Stomach smooth muscle (tissue), 2 donors: ENCODE measurements around the gene CTRL.

Source experiments
- H3K27ac ChIP-seq: one replicate; pipeline ENCODE4 v1.7.0; 2013; ENCODE audit warnings: mild to moderate bottlenecking, low read length, inconsistent platforms
- H3K27me3 ChIP-seq, 2 donors: one replicate each; pipeline ENCODE4 v1.7.0; 2013; ENCODE audit warnings: low read length in 2 of 2; ENCODE audit not compliant: insufficient read depth in 2 of 2, control insufficient read depth in 1 of 2
- H3K36me3 ChIP-seq, 2 donors: one replicate each; pipeline ENCODE4 v1.7.0; 2013; ENCODE audit warnings: low read length in 2 of 2; ENCODE audit not compliant: control insufficient read depth in 2 of 2, insufficient read depth in 2 of 2
- H3K4me1 ChIP-seq: one replicate; pipeline ENCODE4 v1.7.0; 2013; ENCODE audit warnings: low read length; ENCODE audit not compliant: control insufficient read depth, insufficient read depth
- H3K4me3 ChIP-seq, 2 donors: one replicate each; pipeline ENCODE4 v1.7.0; 2013; ENCODE audit warnings: low read length in 2 of 2
- H3K9ac ChIP-seq, 2 donors: one replicate each; pipeline ENCODE4 v1.7.0; 2013; ENCODE audit warnings: low read length in 2 of 2, mild to moderate bottlenecking in 1 of 2
- H3K9me3 ChIP-seq, 2 donors: one replicate each; pipeline ENCODE4 v1.7.0; 2013; ENCODE audit warnings: low read length in 2 of 2; ENCODE audit not compliant: control insufficient read depth in 2 of 2
- donor health status: healthy.
- donor health status: Pancreatic carcinoma.

The CTRL gene

GRCh38 chr16:67968400-67969253 is 37.0 kb upstream of the CTRL start, which contains the start of gene SLC12A4:
SLC12A4 (minus strand) TSS chr16:67968637; CDS start chr16:67968553, 84 bp downstream.
- Histone ChIP-seq H3K27me3 (no peaks in the 10 kb centered on the region), H3K9ac (peak within 1 kb of the TSS; percentile 95), H3K4me3 (peak within 1 kb of the TSS; percentile 96 to 97), H3K36me3 (peaks cover 0 to 2% of the 10 kb centered on the region in 2 donors), H3K9me3 (no peaks in the 10 kb centered on the region), H3K4me1 (peaks cover 44% of the 10 kb centered on the region), H3K27ac (peak within 1 kb of the TSS; percentile 89)

GRCh38 chr16:67967958-67968399 is 36.3 kb upstream of the CTRL start:
- H3K4me3 ChIP-seq: peak overlapping the region; percentile 96 to 97
- H3K9ac ChIP-seq: peak overlapping the region; percentile 95
- H3K36me3 ChIP-seq: peaks cover 0 to 5% of the 10 kb centered on the region in 2 donors
- H3K9me3 ChIP-seq: no peaks in the 10 kb centered on the region
- H3K4me1 ChIP-seq: peaks cover 50% of the 10 kb centered on the region
- H3K27me3 ChIP-seq: no peaks in the 10 kb centered on the region
- H3K27ac ChIP-seq: peak overlapping the region; percentile 89

- H3K27me3 ChIP-seq: no peaks in the 10 kb centered on the region
- H3K9me3 ChIP-seq: no peaks in the 10 kb centered on the region
- peak overlapping the region; percentile 95 for H3K9ac ChIP-seq
- H3K36me3 ChIP-seq: peaks cover 5 to 10% of the 10 kb centered on the region in 2 donors
- H3K4me1 ChIP-seq: peaks cover 51% of the 10 kb centered on the region
- H3K4me3 ChIP-seq: peak overlapping the region; percentile 96 to 97
- H3K27ac ChIP-seq: peak overlapping the region; percentile 89
These were observed 35.7 kb upstream of the CTRL start for GRCh38 chr16:67967183-67967957.

GRCh38 chr16:67966549-67967182 is 35.0 kb upstream of the CTRL start:
- peaks cover 12 to 16% of the 10 kb centered on the region in 2 donors for H3K36me3 ChIP-seq
- no peaks in the 10 kb centered on the region for H3K27me3 ChIP-seq
- peak overlapping the region; percentile 96 to 97 for H3K4me3 ChIP-seq
- H3K4me1 ChIP-seq: peaks cover 58% of the 10 kb centered on the region
- peak overlapping the region; percentile 89 for H3K27ac ChIP-seq
- H3K9me3 ChIP-seq: no peaks in the 10 kb centered on the region
- peak overlapping the region; percentile 95 for H3K9ac ChIP-seq

- Histone ChIP-seq H3K27ac (peak overlapping the region; percentile 89), H3K27me3 (no peaks in the 10 kb centered on the region), H3K4me1 (peaks cover 65% of the 10 kb centered on the region), H3K36me3 (peaks cover 19 to 24% of the 10 kb centered on the region in 2 donors), H3K9ac (peak overlapping the region; percentile 95), H3K4me3 (peak overlapping the region; percentile 33 to 96), H3K9me3 (no peaks in the 10 kb centered on the region)
These were observed 34.2 kb upstream of the CTRL start for GRCh38 chr16:67965668-67966548.

DNA sequence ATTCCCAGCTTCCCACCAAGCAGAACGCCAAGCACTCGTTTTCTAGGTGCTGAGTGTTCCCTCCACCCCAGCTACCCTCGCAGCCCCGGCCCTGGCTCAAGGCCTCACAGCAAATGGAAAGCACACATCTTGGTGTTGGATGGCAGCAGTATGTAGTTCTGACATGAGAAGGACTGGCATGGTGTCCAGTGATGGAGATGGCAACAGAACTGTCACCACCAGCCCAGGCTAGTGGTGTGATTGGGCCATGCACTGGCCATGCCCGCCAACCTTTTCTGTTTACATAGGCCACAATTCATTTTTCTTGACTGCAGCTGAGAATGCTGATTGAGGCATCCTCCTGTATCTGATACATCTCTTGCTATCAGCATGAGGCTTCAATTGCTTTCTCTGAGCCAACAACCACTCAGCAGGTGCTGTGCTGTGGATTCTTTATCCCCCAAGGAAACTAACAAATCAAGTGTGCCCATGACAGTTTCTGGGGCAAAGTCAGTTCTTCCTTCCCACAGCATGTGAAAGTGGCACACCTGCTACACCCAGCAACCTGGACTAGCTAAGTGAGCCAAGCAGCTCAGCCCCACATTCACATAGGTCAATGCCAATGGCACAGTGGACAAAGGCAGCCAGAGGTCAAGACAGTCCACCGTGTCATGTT is 32.9 kb upstream of the CTRL start:
- Histone ChIP-seq H3K4me3 (peak overlapping the region in 1 of 2 donors; percentile 29), H3K36me3 (peaks cover 28 to 35% of the 10 kb centered on the region in 2 donors), H3K9ac (peak overlapping the region in 1 of 2 donors; percentile 14), H3K9me3 (no peaks in the 10 kb centered on the region), H3K27me3 (no peaks in the 10 kb centered on the region), H3K27ac (peak overlapping the region; percentile 89), H3K4me1 (peaks cover 75% of the 10 kb centered on the region)

DNA sequence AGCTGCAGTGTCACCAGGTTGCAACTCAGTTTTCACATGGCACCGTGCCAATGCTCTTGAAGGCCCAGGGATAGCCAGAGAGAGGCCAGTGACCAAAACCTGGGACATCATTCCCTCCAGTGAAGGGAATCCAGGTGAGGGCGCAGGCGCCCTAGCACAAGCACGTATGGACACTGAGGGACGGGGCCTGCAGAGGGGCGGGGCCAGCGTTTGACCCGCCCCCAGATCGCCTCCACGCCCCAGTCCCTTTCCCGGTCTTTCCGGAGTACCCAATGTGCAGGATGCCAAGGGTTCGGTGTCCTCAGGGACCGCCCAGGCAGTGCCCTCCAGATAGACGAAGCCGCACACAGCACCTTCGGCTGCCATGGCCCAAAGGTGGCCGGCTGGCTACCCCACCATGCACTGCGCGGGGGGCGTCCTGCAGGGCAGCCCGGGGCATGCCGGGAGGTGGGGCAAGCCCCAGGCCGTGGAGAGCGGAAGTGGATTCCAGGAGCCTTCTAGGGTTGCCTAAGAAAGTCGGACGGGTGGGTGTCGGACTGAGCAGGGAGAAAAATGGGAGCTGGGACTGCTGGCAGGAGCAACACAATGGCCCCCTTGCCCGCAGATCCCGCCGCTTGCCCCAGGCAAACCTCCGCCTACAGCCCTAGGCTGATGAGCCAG is 32.1 kb upstream of the CTRL start:
- Histone ChIP-seq H3K9me3 (no peaks in the 10 kb centered on the region), H3K4me3 (no peak overlapping the region), H3K27ac (peak overlapping the region; percentile 31), H3K36me3 (peaks cover 36 to 43% of the 10 kb centered on the region in 2 donors), H3K27me3 (no peaks in the 10 kb centered on the region), H3K9ac (no peak overlapping the region), H3K4me1 (peaks cover 78% of the 10 kb centered on the region)

DNA sequence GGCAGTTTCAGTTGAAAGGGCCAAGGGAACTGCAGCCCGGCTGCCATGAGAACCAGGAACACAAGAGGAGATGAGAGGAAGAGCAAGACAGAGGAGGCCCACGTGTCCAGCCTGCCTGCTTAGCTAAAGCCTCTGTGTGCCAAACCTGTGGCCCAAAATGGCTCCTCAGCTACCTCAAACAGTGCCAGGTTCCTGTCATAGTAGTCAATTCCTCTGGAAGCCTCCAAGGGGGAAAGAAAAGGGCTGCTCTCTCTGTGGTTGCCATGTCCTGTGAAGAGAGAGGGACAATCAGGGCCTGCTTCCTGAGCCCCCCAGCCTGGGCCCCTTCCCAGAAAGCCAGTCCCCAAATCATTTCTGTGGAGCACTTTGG is 31.6 kb upstream of the CTRL start:
- no peaks in the 10 kb centered on the region for H3K27me3 ChIP-seq
- H3K4me3 ChIP-seq: peak overlapping the region in 1 of 2 donors; percentile 40
- H3K27ac ChIP-seq: peak overlapping the region; percentile 31
- H3K9me3 ChIP-seq: no peaks in the 10 kb centered on the region
- H3K4me1 ChIP-seq: peaks cover 81% of the 10 kb centered on the region
- H3K36me3 ChIP-seq: peaks cover 40 to 48% of the 10 kb centered on the region in 2 donors
- peak overlapping the region in 1 of 2 donors; percentile 4 for H3K9ac ChIP-seq

GRCh38 chr16:67962135-67962534 is 30.5 kb upstream of the CTRL start:
- Histone ChIP-seq H3K27me3 (no peaks in the 10 kb centered on the region), H3K27ac (peak overlapping the region; percentile 18), H3K9ac (no peak overlapping the region), H3K9me3 (no peaks in the 10 kb centered on the region), H3K36me3 (peaks cover 46 to 58% of the 10 kb centered on the region in 2 donors), H3K4me3 (no peak overlapping the region), H3K4me1 (peaks cover 77% of the 10 kb centered on the region)
